A673 (cell line): Measurements from ENCODE around the gene CALN1. TPM values are rescaled to one million over a fixed set of nuclear protein-coding genes. Genes with fewer than 3 reads are reported as not detected.

ENCODE experiments used
- BruUV-seq: library from RNA; stranded (reverse); fragments of 400-500 nt; replicated peaks from 2 replicates; lab custom pipeline; 2021; lab: Mats Ljungman, UMichigan
- CTCF ChIA-PET: fragments of 300-600 bp; sonication (Branson Sonifier 250); formaldehyde crosslinking; loops from one replicate; lab custom pipeline; 2022; ENCODE audit warnings: antibody characterized with exemption; lab: Charles Lee
- POLR2A ChIA-PET: fragments of 300-600 bp; sonication (Branson Sonifier 250); formaldehyde crosslinking; loops from one replicate; lab custom pipeline; 2022; ENCODE audit warnings: antibody characterized with exemption; ENCODE audit not compliant: low non-redundant PET; lab: Charles Lee
- DNase-seq: peaks from one replicate; pipeline ENCODE4 v3.0.0-alpha.2; 2015; ENCODE audit warnings: low spot score
- H3K27ac ChIP-seq: fragments of 200-600 bp; sonication (generic); 2 replicates; pipeline ENCODE4 v1.5.1; 2016; ENCODE audit warnings: mixed run types, low read depth, mild to moderate bottlenecking, mixed read lengths, antibody characterized with exemption, low read length; ENCODE audit not compliant: poor library complexity, severe bottlenecking
- H3K27me3 ChIP-seq: fragments of 200-600 bp; sonication (generic); replicated peaks from 2 replicates; pipeline ENCODE4 v1.6.1; 2017; ENCODE audit warnings: mixed run types, low read depth, mild to moderate bottlenecking, mixed read lengths, antibody characterized with exemption, low read length; ENCODE audit not compliant: insufficient read depth, poor library complexity
- H3K36me3 ChIP-seq: fragments of 200-600 bp; sonication (generic); 2 replicates; pipeline ENCODE4 v1.6.1; 2016; ENCODE audit warnings: mixed run types, mild to moderate bottlenecking, mixed read lengths, antibody characterized with exemption, low read length; ENCODE audit not compliant: insufficient read depth, poor library complexity, severe bottlenecking
- H3K4me1 ChIP-seq: fragments of 200-600 bp; sonication (generic); 2 replicates; pipeline ENCODE4 v1.6.1; 2017; ENCODE audit warnings: mixed run types, mild to moderate bottlenecking, mixed read lengths, antibody characterized with exemption, low read length; ENCODE audit not compliant: insufficient read depth, poor library complexity, severe bottlenecking
- H3K4me3 ChIP-seq: fragments of 200-600 bp; sonication (generic); 2 replicates; pipeline ENCODE4 v1.5.1; 2016; ENCODE audit warnings: low read depth, mixed run types, mild to moderate bottlenecking, mixed read lengths, low read length; ENCODE audit not compliant: poor library complexity, severe bottlenecking
- H3K9me3 ChIP-seq: fragments of 200-600 bp; sonication (generic); 2 replicates; pipeline ENCODE4 v1.6.1; 2016; ENCODE audit warnings: mixed run types, low read depth, mild to moderate bottlenecking, mixed read lengths, antibody characterized with exemption, low read length; ENCODE audit not compliant: poor library complexity, severe bottlenecking
- EZH2 ChIP-seq: fragments of 200-600 bp; sonication (generic); IDR thresholded peaks from 2 replicates; pipeline ENCODE4 v1.6.1; 2017; ENCODE audit warnings: borderline replicate concordance, low read depth, mild to moderate bottlenecking, mixed read lengths, antibody characterized with exemption, low read length; ENCODE audit not compliant: poor library complexity, severe bottlenecking
- intact Hi-C: fragments of 100-400 bp; cut with micrococcal nuclease; formaldehyde crosslinking; loops from one replicate; pipeline ENCODE4 v1.10.0; 2022; ENCODE audit not compliant: unreplicated experiment
- total RNA-seq: library from RNA; stranded (reverse); gene quantifications from 2 replicates; pipeline ENCODE4 v1.2.3, GENCODE V29; 2021
- TF ChIP-seq, protein P1 (sequence below): fragments of 300-800, 200-600 bp; sonication (generic); conservative IDR thresholded peaks from 2 replicates; pipeline ENCODE4 v1.5.1; 2017; ENCODE audit warnings: low read depth, mild to moderate bottlenecking, antibody characterized with exemption, low read length, moderate library complexity, mixed read lengths

CALN1 gene
- total RNA-seq, 1 experiment from 2014 or later = not detected

DNA sequence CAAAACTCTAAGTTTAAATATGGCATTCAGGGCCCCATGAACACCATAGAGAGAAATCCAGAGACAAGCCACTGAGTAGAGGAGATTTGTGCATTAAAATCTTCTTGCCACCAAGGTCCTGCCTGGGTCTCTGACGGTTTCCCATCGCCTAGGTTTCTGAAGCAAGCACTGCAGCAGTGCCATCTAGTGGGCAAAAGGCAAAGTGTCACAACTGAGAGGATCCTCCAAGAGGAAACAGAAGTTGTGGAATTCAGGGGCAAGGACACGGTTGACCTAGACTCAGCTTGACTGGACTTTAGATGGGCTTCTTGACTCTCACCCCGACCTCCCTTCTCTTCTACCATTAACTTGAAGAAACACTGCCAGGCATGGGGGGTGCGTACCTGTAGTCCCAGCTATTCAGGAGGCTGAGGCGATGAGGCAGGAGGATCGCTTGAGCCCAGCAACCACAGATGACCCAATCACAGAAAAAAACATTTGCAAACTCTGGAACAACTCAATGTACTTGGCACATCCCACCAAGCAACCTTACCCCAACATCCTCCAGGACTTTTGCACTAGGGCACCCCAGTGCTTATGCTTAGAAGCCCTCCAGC is 676.1 kb downstream of the CALN1 start:
- ChIA-PET POLR2A (no interaction called here), CTCF (no interaction called here)
- intact Hi-C loops = loop anchor here (1.0 kb wide), 1 partner anchor 879 kb away; no protein-coding TSS in a partner anchor
- Histone ChIP-seq H3K36me3 (no peaks in the 10 kb centered on the region), H3K9me3 (no peaks in the 10 kb centered on the region), H3K4me1 (no peaks in the 10 kb centered on the region), H3K27me3 (no peaks in the 10 kb centered on the region), H3K27ac (no peak overlapping the region), H3K4me3 (no peak overlapping the region)
- no TSS peak for BruUV-seq
- TF ChIP-seq, protein P1, sequence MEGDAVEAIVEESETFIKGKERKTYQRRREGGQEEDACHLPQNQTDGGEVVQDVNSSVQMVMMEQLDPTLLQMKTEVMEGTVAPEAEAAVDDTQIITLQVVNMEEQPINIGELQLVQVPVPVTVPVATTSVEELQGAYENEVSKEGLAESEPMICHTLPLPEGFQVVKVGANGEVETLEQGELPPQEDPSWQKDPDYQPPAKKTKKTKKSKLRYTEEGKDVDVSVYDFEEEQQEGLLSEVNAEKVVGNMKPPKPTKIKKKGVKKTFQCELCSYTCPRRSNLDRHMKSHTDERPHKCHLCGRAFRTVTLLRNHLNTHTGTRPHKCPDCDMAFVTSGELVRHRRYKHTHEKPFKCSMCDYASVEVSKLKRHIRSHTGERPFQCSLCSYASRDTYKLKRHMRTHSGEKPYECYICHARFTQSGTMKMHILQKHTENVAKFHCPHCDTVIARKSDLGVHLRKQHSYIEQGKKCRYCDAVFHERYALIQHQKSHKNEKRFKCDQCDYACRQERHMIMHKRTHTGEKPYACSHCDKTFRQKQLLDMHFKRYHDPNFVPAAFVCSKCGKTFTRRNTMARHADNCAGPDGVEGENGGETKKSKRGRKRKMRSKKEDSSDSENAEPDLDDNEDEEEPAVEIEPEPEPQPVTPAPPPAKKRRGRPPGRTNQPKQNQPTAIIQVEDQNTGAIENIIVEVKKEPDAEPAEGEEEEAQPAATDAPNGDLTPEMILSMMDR = peak; percentile 80
- no peak for TF ChIP-seq EZH2
- peak; percentile 66 for DNase-seq

DNA sequence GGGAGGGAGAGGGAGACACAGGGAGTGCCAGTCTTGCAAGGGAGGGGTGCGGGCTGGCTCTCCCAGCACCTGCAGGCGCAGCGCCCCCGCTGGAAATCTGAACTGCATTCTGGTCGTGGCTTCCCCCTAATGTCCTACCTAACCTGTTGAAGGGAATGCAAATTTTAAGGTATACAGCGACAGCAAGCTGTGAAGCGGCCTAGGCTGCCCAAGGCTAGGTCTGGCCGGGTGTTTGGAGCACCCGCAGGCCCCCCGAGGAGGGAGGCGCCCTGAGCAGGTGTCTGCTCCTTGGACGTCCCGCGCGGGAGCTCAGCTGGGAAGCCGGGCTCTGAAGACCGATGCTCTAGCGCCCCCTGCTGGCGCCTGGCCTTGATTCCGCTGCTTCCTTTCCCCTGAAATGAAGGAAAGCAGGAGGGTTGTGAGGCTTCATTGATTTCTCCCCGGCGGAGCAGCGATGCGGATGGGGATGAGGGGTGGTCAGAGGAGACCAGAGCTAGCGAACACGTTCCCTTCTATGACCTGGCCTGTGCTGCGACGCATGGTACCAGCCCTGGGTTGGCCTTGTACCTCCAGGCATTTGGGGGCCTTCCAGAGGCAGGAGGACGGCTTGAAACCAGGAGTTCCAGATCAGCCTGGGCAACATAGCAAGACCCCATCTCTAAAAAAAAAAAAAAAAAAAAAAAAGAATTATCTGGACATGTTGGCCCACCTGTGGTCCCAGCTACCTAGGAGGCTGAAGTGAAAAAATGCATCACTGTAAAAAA is 678.8 kb downstream of the CALN1 start:
- POLR2A ChIA-PET = no interaction called here
- Histone ChIP-seq H3K9me3 (no peaks in the 10 kb centered on the region), H3K4me1 (no peaks in the 10 kb centered on the region), H3K36me3 (no peaks in the 10 kb centered on the region), H3K4me3 (no peak overlapping the region), H3K27ac (no peak overlapping the region), H3K27me3 (no peaks in the 10 kb centered on the region)
- DNase-seq = peak; percentile 76
- TF ChIP-seq EZH2 = no peak
- TF ChIP-seq, protein P1 = peak; percentile 90
- no TSS peak for BruUV-seq
- CTCF ChIA-PET = interaction anchor here (0.5 to 1.0 kb wide), 3 partner anchors 246 to 903 kb away, joined by 3 to 6 read pairs (median 3); no protein-coding TSS in a partner anchor
- intact Hi-C loops = loop anchor here (1.0 kb wide), 1 partner anchor 904 kb away; no protein-coding TSS in a partner anchor

DNA sequence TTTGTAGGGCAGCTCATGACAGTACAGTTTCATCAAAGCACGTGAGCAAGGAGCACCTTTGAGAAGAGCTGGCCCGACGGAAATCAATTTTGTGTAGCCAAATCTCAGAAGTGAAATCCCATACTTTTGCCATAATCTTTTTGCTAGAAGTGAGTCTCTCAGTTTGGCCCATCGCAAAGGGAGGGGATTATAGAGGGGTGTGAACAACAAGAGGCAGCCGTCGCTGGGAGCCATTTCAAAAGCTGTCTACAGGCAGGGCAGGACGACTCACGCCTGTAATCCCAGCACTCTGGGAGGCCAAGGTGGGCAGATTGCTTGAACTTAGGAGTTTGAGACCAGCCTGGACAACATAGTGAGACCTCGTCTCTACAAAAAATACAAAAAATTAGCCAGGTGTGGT is 680.4 kb downstream of the CALN1 start:
- H3K9me3 ChIP-seq = no peaks in the 10 kb centered on the region

More for the DNA sequence above, 680.4 kb downstream of the CALN1 start:
- no peak for DNase-seq
- H3K4me3 ChIP-seq = no peak overlapping the region
- H3K27me3 ChIP-seq = no peaks in the 10 kb centered on the region
- no peak overlapping the region for H3K27ac ChIP-seq
- no TSS peak for BruUV-seq
- intact Hi-C loops = no loop called here
- CTCF ChIA-PET = no interaction called here
- POLR2A ChIA-PET = no interaction called here
- TF ChIP-seq EZH2 = no peak
- TF ChIP-seq, protein P1 = no peak
- H3K4me1 ChIP-seq = no peaks in the 10 kb centered on the region
- no peaks in the 10 kb centered on the region for H3K36me3 ChIP-seq
